Measurements from ENCODE around the gene ST7L. TPM values are rescaled to one million over a fixed set of nuclear protein-coding genes. Genes with fewer than 3 reads are reported as not detected.
"Not testable (repeated sequence)": the region's sequence is repeated elsewhere in the genome, so short reads cannot be mapped to it uniquely, and the experiment has no call there.

The ST7L gene
- total RNA-seq, 2 experiments from 2014 or later = 10.0 to 10.6 TPM

GRCh38 chr1:112505400-112505785, 113.5 kb downstream of the ST7L start:
- H3K36me3 Mint-ChIP-seq (ENCODE audit: low read depth) = no peaks in the 10 kb centered on the region
- ChIA-PET POLR2A (no interaction called here), CTCF (interaction anchor here (0.7 to 1.4 kb wide), 2 partner anchors 13 to 202 kb away, joined by 3 to 5 read pairs; no protein-coding TSS in a partner anchor)
- no peak overlapping the region for H3K4me3 Mint-ChIP-seq
- ATAC-seq (no peak), DNase-seq (no peak)
- no peak overlapping the region for H3K27ac Mint-ChIP-seq
- intact Hi-C loops (cut with DNase I, micrococcal nuclease) = no loop called here
- no peaks in the 10 kb centered on the region for H3K9me3 Mint-ChIP-seq (ENCODE audit: low read depth)
- peaks cover 4% of the 10 kb centered on the region for H3K4me1 Mint-ChIP-seq
- H3K27me3 Mint-ChIP-seq = peaks cover 49% of the 10 kb centered on the region

- Mint-ChIP-seq H3K4me3 (no peak overlapping the region), H3K9me3 (ENCODE audit: low read depth) (no peaks in the 10 kb centered on the region), H3K27ac (no peak overlapping the region), H3K36me3 (ENCODE audit: low read depth) (no peaks in the 10 kb centered on the region), H3K4me1 (peaks cover 4% of the 10 kb centered on the region), H3K27me3 (peaks cover 48% of the 10 kb centered on the region)
- no peak for DNase-seq
- no peak for ATAC-seq
- ChIA-PET POLR2A (interaction anchor here (0.7 kb wide), 1 partner anchor 171 kb away, joined by 3 read pairs; no protein-coding TSS in a partner anchor), CTCF (interaction anchor here (0.6 kb wide), 2 partner anchors 13 to 1182 kb away, joined by 3 to 4 read pairs; no protein-coding TSS in a partner anchor)
- intact Hi-C loops (cut with DNase I, micrococcal nuclease) = loop anchor here in 1 of 2 experiments (5.0 kb wide), 1 partner anchor 107 kb away; no protein-coding TSS in a partner anchor
Observed at GRCh38 chr1:112504661-112505399, 114.1 kb downstream of the ST7L start.

- DNase-seq (no peak), ATAC-seq (no peak)
- Mint-ChIP-seq H3K27me3 (peaks cover 48% of the 10 kb centered on the region), H3K27ac (no peak overlapping the region), H3K4me3 (no peak overlapping the region), H3K36me3 (ENCODE audit: low read depth) (no peaks in the 10 kb centered on the region), H3K9me3 (ENCODE audit: low read depth) (no peaks in the 10 kb centered on the region), H3K4me1 (peaks cover 4% of the 10 kb centered on the region)
- intact Hi-C loops (cut with DNase I, micrococcal nuclease) = loop anchor here in 1 of 2 experiments (5.0 kb wide), 1 partner anchor 108 kb away; no protein-coding TSS in a partner anchor
- POLR2A ChIA-PET = interaction anchor here (0.7 kb wide), 1 partner anchor 171 kb away, joined by 3 read pairs; no protein-coding TSS in a partner anchor
- CTCF ChIA-PET = interaction anchor here (0.6 kb wide), 2 partner anchors 14 to 1181 kb away, joined by 3 to 4 read pairs; no protein-coding TSS in a partner anchor
Observed at GRCh38 chr1:112504001-112504660, 114.8 kb downstream of the ST7L start.

- DNase-seq = no peak
- Mint-ChIP-seq H3K27ac (no peak overlapping the region), H3K36me3 (ENCODE audit: low read depth) (no peaks in the 10 kb centered on the region), H3K4me3 (no peak overlapping the region), H3K9me3 (ENCODE audit: low read depth) (no peaks in the 10 kb centered on the region), H3K27me3 (peaks cover 54% of the 10 kb centered on the region), H3K4me1 (peaks cover 4% of the 10 kb centered on the region)
- ChIA-PET CTCF (interaction anchor here (0.6 to 2.6 kb wide), 5 partner anchors 57 to 211 kb away, joined by 3 to 16 read pairs (median 4); no protein-coding TSS in a partner anchor), POLR2A (no interaction called here)
- intact Hi-C loops (cut with DNase I, micrococcal nuclease) = loop anchor here (1.0 to 5.0 kb wide), 2 partner anchors 109 to 111 kb away; no protein-coding TSS in a partner anchor
- ATAC-seq = no peak
Observed at GRCh38 chr1:112502826-112503225, 116.1 kb downstream of the ST7L start.

GRCh38 chr1:112501810-112502641, 116.9 kb downstream of the ST7L start:
- peaks cover 49% of the 10 kb centered on the region for H3K27me3 Mint-ChIP-seq
- no peaks in the 10 kb centered on the region for H3K9me3 Mint-ChIP-seq (ENCODE audit: low read depth)
- ChIA-PET POLR2A (no interaction called here), CTCF (interaction anchor here (0.6 to 2.6 kb wide), 21 partner anchors 12 to 435 kb away, joined by 3 to 16 read pairs (median 4); partner anchors contain the start of gene PPM1J)
- ATAC-seq = peak; percentile 79
- peaks cover 4% of the 10 kb centered on the region for H3K4me1 Mint-ChIP-seq
- DNase-seq = peak; percentile 77
- H3K36me3 Mint-ChIP-seq (ENCODE audit: low read depth) = no peaks in the 10 kb centered on the region
- intact Hi-C loops (cut with DNase I, micrococcal nuclease) = loop anchor here (1.0 to 5.0 kb wide), 4 partner anchors 110 to 205 kb away; partner anchors contain the start of gene RHOC (in 2 of the 2)
- peak overlapping the region; percentile 26 for H3K4me3 Mint-ChIP-seq
- no peak overlapping the region for H3K27ac Mint-ChIP-seq

GRCh38 chr1:112496290-112496689, 122.7 kb downstream of the ST7L start:
- H3K27ac Mint-ChIP-seq = no peak overlapping the region
- H3K27me3 Mint-ChIP-seq = peaks cover 22% of the 10 kb centered on the region
- intact Hi-C loops (cut with DNase I, micrococcal nuclease) = no loop called here
- H3K4me3 Mint-ChIP-seq = no peak overlapping the region
- H3K9me3 Mint-ChIP-seq (ENCODE audit: low read depth) = no peaks in the 10 kb centered on the region
- H3K36me3 Mint-ChIP-seq (ENCODE audit: low read depth) = no peaks in the 10 kb centered on the region
- DNase-seq (no peak), ATAC-seq (no peak)
- CTCF ChIA-PET = no interaction called here
- POLR2A ChIA-PET = no interaction called here
- no peaks in the 10 kb centered on the region for H3K4me1 Mint-ChIP-seq

GRCh38 chr1:112493351-112493750, 125.6 kb downstream of the ST7L start:
- Mint-ChIP-seq H3K9me3 (ENCODE audit: low read depth) (no peaks in the 10 kb centered on the region), H3K27me3 (peaks cover 10% of the 10 kb centered on the region), H3K27ac (no peak overlapping the region), H3K4me3 (no peak overlapping the region), H3K4me1 (no peaks in the 10 kb centered on the region), H3K36me3 (ENCODE audit: low read depth) (no peaks in the 10 kb centered on the region)
- POLR2A ChIA-PET = no interaction called here
- CTCF ChIA-PET = interaction anchor here (1.4 to 1.9 kb wide), 2 partner anchors 8 to 13 kb away, joined by 4 to 5 read pairs; no protein-coding TSS in a partner anchor
- intact Hi-C loops (cut with DNase I, micrococcal nuclease) = no loop called here
- DNase-seq (no peak), ATAC-seq (no peak)

GRCh38 chr1:112492076-112492475, 126.9 kb downstream of the ST7L start:
- DNase-seq = no peak
- no peaks in the 10 kb centered on the region for H3K4me1 Mint-ChIP-seq
- peaks cover 10% of the 10 kb centered on the region for H3K27me3 Mint-ChIP-seq
- ChIA-PET POLR2A (no interaction called here), CTCF (interaction anchor here (0.6 to 1.9 kb wide), 3 partner anchors 9 to 134 kb away, joined by 3 to 5 read pairs (median 4); no protein-coding TSS in a partner anchor)
- no peak for ATAC-seq
- intact Hi-C loops (cut with DNase I, micrococcal nuclease) = no loop called here
- no peaks in the 10 kb centered on the region for H3K9me3 Mint-ChIP-seq (ENCODE audit: low read depth)
- H3K4me3 Mint-ChIP-seq = no peak overlapping the region
- H3K27ac Mint-ChIP-seq = no peak overlapping the region
- no peaks in the 10 kb centered on the region for H3K36me3 Mint-ChIP-seq (ENCODE audit: low read depth)

GRCh38 chr1:112488141-112488540, 130.8 kb downstream of the ST7L start:
- ChIA-PET POLR2A (no interaction called here), CTCF (no interaction called here)
- Mint-ChIP-seq H3K9me3 (ENCODE audit: low read depth) (no peaks in the 10 kb centered on the region), H3K27me3 (peaks cover 8% of the 10 kb centered on the region), H3K27ac (no peak overlapping the region), H3K36me3 (ENCODE audit: low read depth) (no peaks in the 10 kb centered on the region), H3K4me3 (no peak overlapping the region), H3K4me1 (no peaks in the 10 kb centered on the region)
- DNase-seq = no peak
- intact Hi-C loops (cut with DNase I, micrococcal nuclease) = no loop called here
- no peak for ATAC-seq

- POLR2A ChIA-PET; ATAC-seq; H3K27ac Mint-ChIP-seq; DNase-seq; H3K4me1 Mint-ChIP-seq; H3K4me3 Mint-ChIP-seq; H3K27me3 Mint-ChIP-seq; intact Hi-C loops (cut with DNase I, micrococcal nuclease); H3K9me3 Mint-ChIP-seq (ENCODE audit: low read depth); H3K36me3 Mint-ChIP-seq (ENCODE audit: low read depth): not testable (repeated sequence)
- CTCF ChIA-PET = interaction anchor here (0.5 kb wide), 1 partner anchor 97 kb away, joined by 4 read pairs; no protein-coding TSS in a partner anchor
Observed at GRCh38 chr1:112487686-112488085, 131.3 kb downstream of the ST7L start.

- CTCF ChIA-PET, DNase-seq: not testable (repeated sequence)
Observed at GRCh38 chr1:112486063-112486462, 132.9 kb downstream of the ST7L start.

More at GRCh38 chr1:112486063-112486462, 132.9 kb downstream of the ST7L start:
- H3K27ac Mint-ChIP-seq; H3K4me3 Mint-ChIP-seq; ATAC-seq; POLR2A ChIA-PET; H3K36me3 Mint-ChIP-seq (ENCODE audit: low read depth); H3K9me3 Mint-ChIP-seq (ENCODE audit: low read depth); intact Hi-C loops (cut with DNase I, micrococcal nuclease); H3K4me1 Mint-ChIP-seq: not testable (repeated sequence)
- peaks cover 12% of the 10 kb centered on the region for H3K27me3 Mint-ChIP-seq

All from activated CD4-positive, alpha-beta T cell treated with anti-CD3 and anti-CD28 coated beads for 36 hours (primary cell).